Measurements from ENCODE around the gene RASSF3. TPM values are rescaled to one million over a fixed set of nuclear protein-coding genes. Genes with fewer than 3 reads are reported as not detected.

Gene RASSF3
- total RNA-seq, 1 experiment from 2014 or later = 30.5 TPM

GRCh38 chr12:64733857-64734256 lies 123.6 kb downstream of the RASSF3 start:
- Mint-ChIP-seq H3K36me3 (ENCODE audit: insufficient read depth, unreplicated experiment) (peaks cover 69% of the 10 kb centered on the region), H3K27me3 (ENCODE audit: insufficient read depth, unreplicated experiment) (no peaks in the 10 kb centered on the region), H3K4me1 (ENCODE audit: insufficient read depth, unreplicated experiment) (peaks cover 23% of the 10 kb centered on the region), H3K9me3 (ENCODE audit: unreplicated experiment) (no peaks in the 10 kb centered on the region), H3K4me3 (ENCODE audit: unreplicated experiment) (peak overlapping the region; percentile 7), H3K27ac (ENCODE audit: low read depth, unreplicated experiment) (peak overlapping the region; percentile 2)
- no peak for TF ChIP-seq CTCF (IDR thresholded peaks at IDR 0.05; ENCODE audit: unreplicated experiment)
- intact Hi-C loops (cut with micrococcal nuclease) = no loop called here
- POLR2A ChIA-PET = interaction anchor here (0.7 to 3.4 kb wide), 7 partner anchors 10 to 126 kb away, joined by 3 to 17 read pairs (median 4); partner anchors contain the start of gene GNS
- BruUV-seq (replicated peaks) = no TSS peak
- CTCF ChIA-PET = interaction anchor here (0.6 to 4.2 kb wide), 8 partner anchors 14 to 971 kb away, joined by 3 to 13 read pairs (median 4); no protein-coding TSS in a partner anchor
- peak; percentile 99 for DNase-seq (ENCODE audit: unreplicated experiment)

- no peak overlapping the region for H3K27ac Mint-ChIP-seq (ENCODE audit: low read depth, unreplicated experiment)
- H3K27me3 Mint-ChIP-seq (ENCODE audit: insufficient read depth, unreplicated experiment) = no peaks in the 10 kb centered on the region
- peaks cover 81% of the 10 kb centered on the region for H3K36me3 Mint-ChIP-seq (ENCODE audit: insufficient read depth, unreplicated experiment)
- no peaks in the 10 kb centered on the region for H3K9me3 Mint-ChIP-seq (ENCODE audit: unreplicated experiment)
- no peak for DNase-seq (ENCODE audit: unreplicated experiment)
- no peak for TF ChIP-seq CTCF (IDR thresholded peaks at IDR 0.05; ENCODE audit: unreplicated experiment)
- ChIA-PET POLR2A (interaction anchor here (0.7 to 3.4 kb wide), 3 partner anchors 9 to 27 kb away, joined by 3 to 17 read pairs (median 14); no protein-coding TSS in a partner anchor), CTCF (interaction anchor here (0.8 to 4.2 kb wide), 4 partner anchors 39 to 185 kb away, joined by 3 to 13 read pairs (median 3); no protein-coding TSS in a partner anchor)
- intact Hi-C loops (cut with micrococcal nuclease) = no loop called here
- BruUV-seq (replicated peaks) = no TSS peak
- peaks cover 23% of the 10 kb centered on the region for H3K4me1 Mint-ChIP-seq (ENCODE audit: insufficient read depth, unreplicated experiment)
- H3K4me3 Mint-ChIP-seq (ENCODE audit: unreplicated experiment) = no peak overlapping the region
Measured at GRCh38 chr12:64735442-64735841, 125.1 kb downstream of the RASSF3 start.

- no peak for TF ChIP-seq CTCF (IDR thresholded peaks at IDR 0.05; ENCODE audit: unreplicated experiment)
- Mint-ChIP-seq H3K36me3 (ENCODE audit: insufficient read depth, unreplicated experiment) (peaks cover 80% of the 10 kb centered on the region), H3K27me3 (ENCODE audit: insufficient read depth, unreplicated experiment) (no peaks in the 10 kb centered on the region), H3K9me3 (ENCODE audit: unreplicated experiment) (no peaks in the 10 kb centered on the region), H3K4me3 (ENCODE audit: unreplicated experiment) (no peak overlapping the region), H3K27ac (ENCODE audit: low read depth, unreplicated experiment) (no peak overlapping the region), H3K4me1 (ENCODE audit: insufficient read depth, unreplicated experiment) (peaks cover 23% of the 10 kb centered on the region)
- DNase-seq (ENCODE audit: unreplicated experiment) = no peak
- CTCF ChIA-PET = interaction anchor here (0.7 kb wide), 1 partner anchor 187 kb away, joined by 3 read pairs; no protein-coding TSS in a partner anchor
- POLR2A ChIA-PET = interaction anchor here (0.5 to 1.7 kb wide), 5 partner anchors 22 to 1144 kb away, joined by 3 to 12 read pairs (median 3); partner anchors contain the start of gene GNS
- no TSS peak for BruUV-seq (replicated peaks)
- intact Hi-C loops (cut with micrococcal nuclease) = no loop called here
Measured at GRCh38 chr12:64736771-64737170, 126.5 kb downstream of the RASSF3 start.

GRCh38 chr12:64737539-64737938 lies 127.2 kb downstream of the RASSF3 start:
- intact Hi-C loops (cut with micrococcal nuclease) = no loop called here
- DNase-seq (ENCODE audit: unreplicated experiment) = peak; percentile 18

More at GRCh38 chr12:64737539-64737938, 127.2 kb downstream of the RASSF3 start:
- no peak for TF ChIP-seq CTCF (IDR thresholded peaks at IDR 0.05; ENCODE audit: unreplicated experiment)
- ChIA-PET CTCF (interaction anchor here (0.6 kb wide), 1 partner anchor 68 kb away, joined by 6 read pairs; no protein-coding TSS in a partner anchor), POLR2A (interaction anchor here (0.7 to 1.7 kb wide), 4 partner anchors 22 to 179 kb away, joined by 3 to 12 read pairs (median 4); partner anchors contain the start of gene GNS)
- Mint-ChIP-seq H3K4me1 (ENCODE audit: insufficient read depth, unreplicated experiment) (peaks cover 23% of the 10 kb centered on the region), H3K36me3 (ENCODE audit: insufficient read depth, unreplicated experiment) (peaks cover 82% of the 10 kb centered on the region), H3K4me3 (ENCODE audit: unreplicated experiment) (no peak overlapping the region), H3K9me3 (ENCODE audit: unreplicated experiment) (no peaks in the 10 kb centered on the region), H3K27me3 (ENCODE audit: insufficient read depth, unreplicated experiment) (no peaks in the 10 kb centered on the region), H3K27ac (ENCODE audit: low read depth, unreplicated experiment) (peak overlapping the region; percentile 16)
- BruUV-seq (replicated peaks) = no TSS peak

All from MCF 10A (cell line).